ENCODE results near the gene PSMD9. TPM values are rescaled to one million over a fixed set of nuclear protein-coding genes. Genes with fewer than 3 reads are reported as not detected.

Gene PSMD9
- total RNA-seq, 1 donor from 2014 or later, result 66.2 TPM

- intact Hi-C loops (cut with micrococcal nuclease), result no loop called here
Measured at GRCh38 chr12:121949648-121950397, 61.2 kb downstream of the PSMD9 start.

DNA sequence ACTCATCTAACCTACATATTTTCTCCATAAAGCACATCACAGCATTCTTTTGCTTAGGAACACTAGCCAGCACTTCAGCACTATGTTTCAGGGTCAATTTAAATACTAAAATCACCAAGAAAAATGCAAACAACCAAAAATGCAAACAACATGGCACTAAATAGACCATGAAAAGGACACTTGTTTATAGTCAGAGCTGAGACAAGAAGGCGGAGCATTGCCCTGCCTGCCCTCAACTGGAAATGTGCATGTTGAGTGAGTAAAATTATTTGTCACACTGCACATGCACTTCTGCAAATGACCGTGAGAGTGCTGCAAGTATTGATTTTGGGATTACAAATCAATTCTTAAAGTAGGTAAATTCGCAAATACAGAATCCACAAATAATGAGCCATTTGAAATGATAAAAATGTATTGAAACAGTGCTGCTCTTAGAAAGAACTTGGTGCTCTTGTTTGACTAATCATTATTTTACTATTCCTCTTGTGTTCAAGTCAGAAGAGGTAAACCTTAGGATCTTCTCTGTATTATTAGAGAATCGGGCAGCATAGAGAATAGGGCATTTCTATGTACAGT lies 64.6 kb downstream of the PSMD9 start:
- intact Hi-C loops (cut with micrococcal nuclease), result no loop called here

DNA sequence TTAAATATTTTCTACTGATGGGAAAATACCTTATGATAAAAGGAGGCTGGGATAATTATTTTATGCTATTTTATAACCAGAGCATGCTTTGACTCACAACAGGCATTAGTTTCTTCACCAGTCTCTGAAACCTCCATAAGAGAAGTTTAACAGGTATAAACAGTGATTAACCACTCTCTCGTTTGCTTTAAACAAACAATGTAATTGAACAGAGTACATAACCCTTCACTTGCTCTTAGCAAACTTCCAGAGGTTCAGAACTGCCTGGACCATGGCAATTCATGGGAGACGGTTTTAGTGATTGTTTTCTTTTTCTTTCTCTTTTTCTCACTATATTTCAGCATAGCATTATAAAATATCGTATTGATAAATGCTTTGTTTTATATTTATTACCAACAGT lies 65.1 kb downstream of the PSMD9 start:
- intact Hi-C loops (cut with micrococcal nuclease), result no loop called here

- intact Hi-C loops (cut with micrococcal nuclease), result no loop called here
Measured at GRCh38 chr12:121955258-121956237, 67.0 kb downstream of the PSMD9 start.

GRCh38 chr12:121957861-121958515 lies 69.4 kb downstream of the PSMD9 start:
- intact Hi-C loops (cut with micrococcal nuclease), result no loop called here

DNA sequence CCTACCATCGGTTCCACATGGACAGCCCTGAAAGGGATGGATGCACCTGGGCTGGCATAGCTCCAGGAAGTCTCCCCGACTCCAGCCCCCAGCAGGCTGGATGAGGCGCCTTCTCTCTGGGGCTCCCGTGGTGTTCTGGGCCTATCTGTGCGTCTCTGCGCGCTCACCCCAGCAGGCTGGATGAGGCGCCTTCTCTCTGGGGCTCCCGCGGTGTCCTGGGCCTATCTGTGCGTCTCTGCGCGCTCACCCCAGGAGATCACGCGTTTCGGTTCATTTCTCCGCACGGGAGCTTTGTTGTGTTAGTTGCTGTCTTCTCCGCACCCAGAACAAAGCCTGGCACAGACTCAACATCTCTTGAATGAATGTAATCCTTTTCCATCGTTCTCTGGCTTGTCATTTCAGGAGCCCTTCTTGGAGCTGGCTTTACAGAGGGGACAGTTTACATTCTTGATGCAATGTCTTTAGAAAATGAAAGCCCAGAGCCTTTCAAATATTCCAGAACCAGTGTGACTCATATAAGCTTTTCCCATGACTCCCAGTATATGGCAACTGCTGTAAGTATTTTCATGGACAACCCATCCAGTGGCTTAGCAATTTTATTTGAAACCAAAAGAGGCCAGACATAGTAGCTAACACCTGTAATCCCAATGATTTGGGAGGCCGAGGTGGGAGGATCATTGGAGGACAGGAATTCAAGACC lies 70.1 kb downstream of the PSMD9 start:
- intact Hi-C loops (cut with micrococcal nuclease), result no loop called here

GRCh38 chr12:121960541-121960940 lies 72.0 kb downstream of the PSMD9 start:
- intact Hi-C loops (cut with micrococcal nuclease), result no loop called here

DNA sequence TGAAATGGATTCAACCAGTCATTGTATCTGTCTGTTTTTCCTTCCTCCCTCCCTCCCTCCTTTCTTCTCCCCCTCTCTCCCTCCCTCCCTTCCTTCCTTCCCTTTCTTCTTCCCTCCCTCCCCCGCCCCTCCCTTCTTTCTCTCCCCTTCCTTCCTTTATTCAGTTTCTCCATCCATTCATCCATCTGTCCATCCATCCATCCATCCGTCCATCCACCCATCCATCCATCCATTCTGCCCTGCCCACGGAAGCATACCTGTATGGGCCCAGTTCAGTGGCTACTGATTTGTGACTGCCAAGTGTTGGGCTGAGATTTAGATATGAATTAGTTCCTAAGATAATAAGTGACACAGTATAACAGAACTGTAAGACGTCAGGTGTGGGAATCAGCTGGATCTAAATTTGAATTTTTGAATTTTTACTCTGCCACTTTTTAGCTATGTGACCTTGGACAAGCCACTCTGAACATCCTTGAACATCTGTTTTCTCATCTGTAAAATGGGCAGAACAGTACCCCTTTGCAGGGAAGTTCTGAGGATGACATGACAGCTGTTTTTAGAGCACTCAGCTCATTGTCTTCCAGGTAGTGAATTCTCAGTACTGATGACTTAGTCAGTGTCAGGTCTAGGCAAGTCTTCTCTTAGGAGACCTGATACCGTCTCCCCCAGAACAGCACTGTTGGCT lies 72.7 kb downstream of the PSMD9 start:
- intact Hi-C loops (cut with micrococcal nuclease), result no loop called here

GRCh38 chr12:121963341-121964018 lies 74.9 kb downstream of the PSMD9 start:
- intact Hi-C loops (cut with micrococcal nuclease), result no loop called here

DNA sequence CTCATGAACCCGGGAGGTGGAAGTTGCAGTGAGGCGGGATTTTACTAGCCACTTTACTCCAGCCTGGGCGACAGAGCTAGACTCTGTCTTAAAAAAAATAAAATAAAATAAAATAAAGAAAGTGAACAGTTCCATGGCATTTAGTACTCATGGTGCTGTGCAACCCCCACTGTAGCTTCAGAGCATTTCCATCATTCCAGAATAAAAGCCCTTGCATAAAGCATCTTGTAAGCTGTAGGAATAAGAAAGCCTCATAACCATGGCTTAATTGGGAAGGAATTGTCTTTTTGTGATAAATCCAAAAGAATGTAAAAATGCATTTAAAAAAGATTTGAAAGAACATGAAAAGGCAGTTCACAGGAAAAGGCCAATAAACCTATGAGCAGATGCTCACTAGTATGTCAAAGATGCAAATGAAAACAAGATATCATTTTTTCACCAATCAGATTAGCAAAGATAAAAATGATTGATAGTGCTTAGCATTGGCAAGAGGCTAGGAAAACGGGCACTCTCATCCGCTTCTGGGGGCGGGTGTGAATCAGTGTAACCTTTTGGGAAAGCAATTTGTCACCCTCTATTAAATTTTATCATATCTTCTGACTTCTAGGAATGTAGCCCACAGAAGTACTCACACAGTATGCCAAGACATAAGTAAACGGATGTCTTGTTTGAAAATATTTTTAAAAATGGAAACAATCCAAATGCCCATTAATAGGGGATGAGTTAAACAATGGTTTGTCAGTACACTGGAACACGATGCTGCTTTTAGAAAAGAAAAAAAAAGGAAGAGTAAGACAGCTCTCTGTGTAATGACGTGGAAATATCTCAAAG lies 76.4 kb downstream of the PSMD9 start:
- intact Hi-C loops (cut with micrococcal nuclease), result no loop called here

DNA sequence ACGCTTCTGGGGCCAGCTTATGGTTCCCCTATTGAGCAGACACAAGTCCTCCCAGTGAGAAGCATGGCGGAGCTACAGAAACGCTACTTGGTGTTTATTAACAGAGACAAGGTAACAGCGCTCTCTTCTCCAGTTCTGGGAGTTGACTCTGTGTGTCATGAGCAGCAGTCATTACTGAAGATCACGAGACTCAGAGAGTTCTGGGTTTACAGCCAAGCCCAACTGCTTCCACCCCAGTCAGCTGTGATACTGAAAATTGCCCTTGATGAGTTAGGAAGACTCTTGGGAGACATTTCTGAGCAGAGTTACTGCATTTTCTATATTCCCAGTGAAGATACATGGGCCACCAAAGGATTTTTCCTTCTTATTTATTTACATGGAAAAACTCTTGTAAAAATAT lies 78.4 kb downstream of the PSMD9 start:
- intact Hi-C loops (cut with micrococcal nuclease), result no loop called here

Other genes starting within 250 kb of the PSMD9 start
- 0.82 and 0.84 TPM in 2 replicates for gene MORN3, start 219.1 kb upstream of the PSMD9 start, total RNA-seq
- gene TMEM120B, start 176.0 kb upstream of the PSMD9 start, total RNA-seq, result 8.5 and 8.6 TPM in 2 replicates
- 108 and 116 TPM in 2 replicates for gene RHOF, start 95.1 kb upstream of the PSMD9 start, total RNA-seq
- 32.6 and 32.7 TPM in 2 replicates for gene SETD1B, start 84.8 kb upstream of the PSMD9 start, total RNA-seq
- not detected in 2 replicates for gene HPD, start 29.9 kb upstream of the PSMD9 start, total RNA-seq
- 0.48 and 0.66 TPM in 2 replicates for gene CFAP251, start 29.8 kb downstream of the PSMD9 start, total RNA-seq
- 7.1 and 7.3 TPM in 2 replicates for gene BCL7A, start 133.1 kb downstream of the PSMD9 start, total RNA-seq
- 42.1 and 44.7 TPM in 2 replicates for gene MLXIP, start 190.0 kb downstream of the PSMD9 start, total RNA-seq